Measurements from ENCODE around the gene HID1. TPM values are rescaled to one million over a fixed set of nuclear protein-coding genes. Genes with fewer than 3 reads are reported as not detected.

Gene HID1
- total RNA-seq, 3 donors from 2014 or later (not counting 1 experiment from before 2014, with no cell fraction given), result 0.66 to 9.5 (median 2.8) TPM

DNA sequence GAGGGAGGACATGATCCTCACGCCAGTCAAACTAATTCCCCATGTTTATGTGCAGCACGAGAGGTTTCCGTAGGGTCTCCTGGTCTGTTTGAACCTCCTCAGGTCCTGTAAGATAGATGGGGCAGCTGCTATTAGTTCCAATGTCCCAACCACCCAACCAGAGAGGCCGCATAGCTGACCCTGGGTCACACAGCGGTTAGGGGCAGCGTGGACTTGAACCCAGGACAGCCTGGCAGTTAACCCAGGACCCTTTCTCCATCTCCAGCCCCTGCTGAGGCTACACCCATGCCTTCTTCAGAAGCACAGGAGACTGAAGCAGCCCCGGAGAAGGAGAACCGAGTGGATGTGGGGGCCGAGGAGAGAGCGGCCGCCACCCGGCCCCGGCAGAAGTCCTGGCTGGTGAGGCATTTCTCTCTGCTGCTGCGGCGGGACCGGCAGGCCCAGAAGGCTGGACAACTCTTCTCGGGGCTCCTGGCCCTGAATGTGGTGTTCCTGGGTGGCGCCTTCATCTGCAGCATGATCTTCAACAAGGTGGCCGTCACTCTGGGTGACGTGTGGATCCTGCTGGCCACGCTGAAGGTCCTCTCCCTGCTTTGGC lies 31.3 kb downstream of the HID1 start:
- intact Hi-C loops (cut with micrococcal nuclease), result no loop called here

GRCh38 chr17:74939534-74939933 lies 33.0 kb downstream of the HID1 start:
- no peaks in the 10 kb centered on the region for H3K36me3 Mint-ChIP-seq
- H3K4me3 Mint-ChIP-seq, result no peak overlapping the region
- no peak for DNase-seq
- no peaks in the 10 kb centered on the region for H3K9me3 Mint-ChIP-seq
- Histone ChIP-seq H3K4me1 (ENCODE audit: control insufficient read depth, insufficient read depth, low read length) (no peaks in the 10 kb centered on the region), H3K9me3 (ENCODE audit: control insufficient read depth, insufficient read depth, low read length) (no peaks in the 10 kb centered on the region), H3K36me3 (ENCODE audit: control insufficient read depth, insufficient read depth, low read length) (no peaks in the 10 kb centered on the region), H3K4me3 (ENCODE audit: low read length) (no peak overlapping the region), H3K27ac (ENCODE audit: low read length) (no peak overlapping the region), H3K27me3 (ENCODE audit: control insufficient read depth, insufficient read depth, low read length) (peaks cover 20% of the 10 kb centered on the region)
- H3K27me3 Mint-ChIP-seq (ENCODE audit: low read depth in 2 of 2), result peaks cover 42 to 48% of the 10 kb centered on the region in 2 donors
- 72% methylated on average over 8 of the region's 8 CpGs for WGBS (ENCODE audit: insufficient coverage)
- no peak for ATAC-seq
- no peak overlapping the region for H3K27ac Mint-ChIP-seq
- TF ChIP-seq, protein P1, sequence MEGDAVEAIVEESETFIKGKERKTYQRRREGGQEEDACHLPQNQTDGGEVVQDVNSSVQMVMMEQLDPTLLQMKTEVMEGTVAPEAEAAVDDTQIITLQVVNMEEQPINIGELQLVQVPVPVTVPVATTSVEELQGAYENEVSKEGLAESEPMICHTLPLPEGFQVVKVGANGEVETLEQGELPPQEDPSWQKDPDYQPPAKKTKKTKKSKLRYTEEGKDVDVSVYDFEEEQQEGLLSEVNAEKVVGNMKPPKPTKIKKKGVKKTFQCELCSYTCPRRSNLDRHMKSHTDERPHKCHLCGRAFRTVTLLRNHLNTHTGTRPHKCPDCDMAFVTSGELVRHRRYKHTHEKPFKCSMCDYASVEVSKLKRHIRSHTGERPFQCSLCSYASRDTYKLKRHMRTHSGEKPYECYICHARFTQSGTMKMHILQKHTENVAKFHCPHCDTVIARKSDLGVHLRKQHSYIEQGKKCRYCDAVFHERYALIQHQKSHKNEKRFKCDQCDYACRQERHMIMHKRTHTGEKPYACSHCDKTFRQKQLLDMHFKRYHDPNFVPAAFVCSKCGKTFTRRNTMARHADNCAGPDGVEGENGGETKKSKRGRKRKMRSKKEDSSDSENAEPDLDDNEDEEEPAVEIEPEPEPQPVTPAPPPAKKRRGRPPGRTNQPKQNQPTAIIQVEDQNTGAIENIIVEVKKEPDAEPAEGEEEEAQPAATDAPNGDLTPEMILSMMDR (IDR thresholded peaks at IDR 0.05), result no peak
- intact Hi-C loops (cut with micrococcal nuclease), result no loop called here
- no peaks in the 10 kb centered on the region for H3K4me1 Mint-ChIP-seq

More for the DNA sequence above, 31.3 kb downstream of the HID1 start:
- H3K36me3 ChIP-seq (ENCODE audit: control insufficient read depth, insufficient read depth, low read length), result no peaks in the 10 kb centered on the region
- no peak overlapping the region for H3K27ac ChIP-seq (ENCODE audit: low read length)
- H3K9me3 Mint-ChIP-seq, result no peaks in the 10 kb centered on the region
- TF ChIP-seq, protein P1 (IDR thresholded peaks at IDR 0.05), result no peak
- H3K4me1 ChIP-seq (ENCODE audit: control insufficient read depth, insufficient read depth, low read length), result no peaks in the 10 kb centered on the region
- no peaks in the 10 kb centered on the region for H3K36me3 Mint-ChIP-seq
- 81% methylated on average over 21 of the region's 21 CpGs for WGBS (ENCODE audit: insufficient coverage)
- no peak overlapping the region for H3K27ac Mint-ChIP-seq
- H3K4me3 ChIP-seq (ENCODE audit: low read length), result no peak overlapping the region
- no peak for DNase-seq
- peaks cover 16% of the 10 kb centered on the region for H3K27me3 ChIP-seq (ENCODE audit: control insufficient read depth, insufficient read depth, low read length)
- H3K9me3 ChIP-seq (ENCODE audit: control insufficient read depth, insufficient read depth, low read length), result no peaks in the 10 kb centered on the region
- ATAC-seq, result no peak
- no peaks in the 10 kb centered on the region for H3K4me1 Mint-ChIP-seq
- H3K27me3 Mint-ChIP-seq (ENCODE audit: low read depth in 2 of 2), result peaks cover 36 to 48% of the 10 kb centered on the region in 2 donors
- H3K4me3 Mint-ChIP-seq, result no peak overlapping the region

- no peaks in the 10 kb centered on the region for H3K36me3 Mint-ChIP-seq
- Histone ChIP-seq H3K4me3 (ENCODE audit: low read length) (no peak overlapping the region), H3K4me1 (ENCODE audit: control insufficient read depth, insufficient read depth, low read length) (no peaks in the 10 kb centered on the region), H3K27me3 (ENCODE audit: control insufficient read depth, insufficient read depth, low read length) (peaks cover 20% of the 10 kb centered on the region), H3K36me3 (ENCODE audit: control insufficient read depth, insufficient read depth, low read length) (no peaks in the 10 kb centered on the region), H3K27ac (ENCODE audit: low read length) (no peak overlapping the region), H3K9me3 (ENCODE audit: control insufficient read depth, insufficient read depth, low read length) (no peaks in the 10 kb centered on the region)
- intact Hi-C loops (cut with micrococcal nuclease), result no loop called here
- H3K9me3 Mint-ChIP-seq, result no peaks in the 10 kb centered on the region
- H3K27ac Mint-ChIP-seq, result no peak overlapping the region
- DNase-seq (no peak), ATAC-seq (no peak)
- no peaks in the 10 kb centered on the region for H3K4me1 Mint-ChIP-seq
- TF ChIP-seq, protein P1 (IDR thresholded peaks at IDR 0.05), result no peak
- peaks cover 48 to 49% of the 10 kb centered on the region in 2 donors for H3K27me3 Mint-ChIP-seq (ENCODE audit: low read depth in 2 of 2)
- H3K4me3 Mint-ChIP-seq, result no peak overlapping the region
- 84% methylated on average over 8 of the region's 8 CpGs for WGBS (ENCODE audit: insufficient coverage)
Observed at GRCh38 chr17:74938194-74938950, 34.2 kb downstream of the HID1 start.
